AG09309 (cell line): ENCODE data around the gene PATL2.
A peak's percentile ranks its signal among the peaks of the same experiment; 100 is the strongest.
"Not testable (repeated sequence)": the region's sequence is repeated elsewhere in the genome, so short reads cannot be mapped to it uniquely, and the experiment has no call there.

Experiments used
- DNase-seq: peaks from one replicate; pipeline ENCODE4 v3.0.0-alpha.2; 2010; ENCODE audit warnings: low read depth
- H3K4me3 ChIP-seq: 2 replicates; pipeline ENCODE4 v1.5.1; 2011; ENCODE audit warnings: mild to moderate bottlenecking, low read depth, low read length, moderate library complexity; ENCODE audit not compliant: control insufficient read depth
- TF ChIP-seq, protein P1 (sequence below): IDR thresholded peaks from 2 replicates; pipeline ENCODE4 v1.5.1; 2011; ENCODE audit warnings: mild to moderate bottlenecking, low read depth, low read length, inconsistent platforms; ENCODE audit not compliant: insufficient read depth, control insufficient read depth; ENCODE audit errors: missing control alignments

PATL2 gene

GRCh38 chr15:44636976-44637375, 74.1 kb downstream of the PATL2 start:
- no peak overlapping the region for H3K4me3 ChIP-seq
- TF ChIP-seq, protein P1, sequence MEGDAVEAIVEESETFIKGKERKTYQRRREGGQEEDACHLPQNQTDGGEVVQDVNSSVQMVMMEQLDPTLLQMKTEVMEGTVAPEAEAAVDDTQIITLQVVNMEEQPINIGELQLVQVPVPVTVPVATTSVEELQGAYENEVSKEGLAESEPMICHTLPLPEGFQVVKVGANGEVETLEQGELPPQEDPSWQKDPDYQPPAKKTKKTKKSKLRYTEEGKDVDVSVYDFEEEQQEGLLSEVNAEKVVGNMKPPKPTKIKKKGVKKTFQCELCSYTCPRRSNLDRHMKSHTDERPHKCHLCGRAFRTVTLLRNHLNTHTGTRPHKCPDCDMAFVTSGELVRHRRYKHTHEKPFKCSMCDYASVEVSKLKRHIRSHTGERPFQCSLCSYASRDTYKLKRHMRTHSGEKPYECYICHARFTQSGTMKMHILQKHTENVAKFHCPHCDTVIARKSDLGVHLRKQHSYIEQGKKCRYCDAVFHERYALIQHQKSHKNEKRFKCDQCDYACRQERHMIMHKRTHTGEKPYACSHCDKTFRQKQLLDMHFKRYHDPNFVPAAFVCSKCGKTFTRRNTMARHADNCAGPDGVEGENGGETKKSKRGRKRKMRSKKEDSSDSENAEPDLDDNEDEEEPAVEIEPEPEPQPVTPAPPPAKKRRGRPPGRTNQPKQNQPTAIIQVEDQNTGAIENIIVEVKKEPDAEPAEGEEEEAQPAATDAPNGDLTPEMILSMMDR: no peak
- DNase-seq: no peak

DNA sequence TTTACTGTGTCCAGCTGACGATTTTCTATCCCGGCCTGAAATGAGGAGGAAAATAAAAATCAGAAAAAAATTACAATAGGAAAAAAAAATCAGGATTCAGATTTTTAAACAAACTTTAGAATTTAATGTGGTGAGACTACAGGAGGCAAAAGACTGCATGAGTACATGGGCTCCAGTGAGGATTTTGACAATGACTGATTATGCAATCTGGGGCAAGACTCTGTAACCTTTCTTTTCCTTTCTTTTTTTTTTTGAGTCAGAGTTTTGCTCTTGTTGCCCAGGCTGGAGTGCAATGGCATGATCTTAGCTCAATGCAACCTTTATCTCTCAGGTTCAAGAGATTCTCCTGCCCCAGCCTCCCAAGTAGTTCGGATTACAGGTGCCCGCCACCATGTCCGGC, 77.5 kb downstream of the PATL2 start:
- TF ChIP-seq, protein P1: no peak
- peak; percentile 24 for DNase-seq
- no peak overlapping the region for H3K4me3 ChIP-seq

DNA sequence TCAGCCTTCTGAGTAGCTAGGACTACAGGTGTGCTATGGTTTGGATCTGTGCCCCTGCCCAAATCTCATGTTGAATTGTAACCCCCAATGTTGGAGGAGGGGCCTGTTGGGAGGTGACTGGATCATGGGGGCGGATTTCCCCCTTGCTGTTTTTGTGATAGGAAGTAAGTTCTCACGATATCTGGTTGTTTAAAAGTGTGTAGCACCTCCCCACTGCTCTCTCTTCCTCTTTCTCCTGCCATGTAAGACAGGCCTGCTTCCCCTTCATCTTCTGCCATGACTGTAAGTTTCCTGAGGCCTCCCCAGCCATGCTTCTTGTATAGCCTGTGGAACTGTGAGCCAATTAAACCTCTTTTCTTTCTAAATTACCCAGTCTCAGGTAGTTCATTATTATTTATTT, 85.8 kb downstream of the PATL2 start:
- not testable (repeated sequence) for DNase-seq, H3K4me3 ChIP-seq

DNA sequence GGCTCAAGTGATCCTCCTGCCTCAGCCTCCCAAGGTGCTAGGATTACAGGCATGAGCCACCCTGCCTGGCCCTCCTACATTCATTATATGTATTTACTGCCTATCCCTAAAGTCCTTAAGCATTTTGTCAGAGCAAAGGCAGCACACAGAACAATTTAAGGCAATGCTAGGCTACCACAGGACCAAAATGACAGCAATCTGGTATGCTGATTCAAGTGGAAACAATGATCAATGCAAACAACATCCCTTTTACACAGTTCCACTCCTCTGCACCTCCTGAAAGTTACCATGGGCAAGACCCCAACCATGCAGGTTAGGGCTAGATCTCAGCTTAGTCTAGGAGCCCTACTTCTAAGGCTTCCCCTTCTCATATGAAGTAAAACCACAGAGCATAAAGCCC, 87.9 kb downstream of the PATL2 start:
- TF ChIP-seq, protein P1: no peak
- DNase-seq: no peak
- no peak overlapping the region for H3K4me3 ChIP-seq

DNA sequence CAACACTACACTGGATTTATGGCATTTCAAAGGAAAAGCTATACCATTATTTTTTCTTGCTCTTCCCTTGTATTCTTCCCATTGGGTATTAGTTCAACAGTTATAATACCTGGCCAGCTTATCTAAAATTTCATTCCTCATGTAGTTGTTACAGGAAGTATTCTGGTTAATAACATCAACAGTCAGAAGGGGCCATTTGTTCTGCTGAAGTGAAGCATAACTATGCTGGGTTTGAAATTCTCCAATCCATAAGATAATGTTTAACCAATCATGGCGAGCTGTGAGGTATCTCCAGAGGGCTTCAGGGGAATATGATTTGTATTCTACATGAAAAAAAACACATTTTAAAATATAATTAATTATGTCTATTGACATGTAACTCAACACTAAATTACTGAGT, 91.0 kb downstream of the PATL2 start:
- no peak for DNase-seq
- no peak overlapping the region for H3K4me3 ChIP-seq
- TF ChIP-seq, protein P1: no peak

- no peak for DNase-seq
- no peak overlapping the region for H3K4me3 ChIP-seq
- TF ChIP-seq, protein P1: no peak
These were observed 94.1 kb downstream of the PATL2 start for GRCh38 chr15:44616974-44617373.
